Naive thymus-derived CD4-positive, alpha-beta T cell (primary cell): Measurements from ENCODE around the gene ITPA. TPM values are rescaled to one million over a fixed set of nuclear protein-coding genes. Genes with fewer than 3 reads are reported as not detected.
"Not testable (repeated sequence)": the region's sequence is repeated elsewhere in the genome, so short reads cannot be mapped to it uniquely, and the experiment has no call there.

ENCODE experiments used
- ATAC-seq: fragments of 150-1000 bp; cut with Tn5 transposase; 2 replicates; pipeline ENCODE4 v1.10.0; 2021; ENCODE audit warnings: mild to moderate bottlenecking, moderate library complexity
- CTCF ChIA-PET: fragments of 350-600 bp; sonication (Branson Sonifier 250); formaldehyde crosslinking; loops from one replicate; lab custom pipeline; 2021; ENCODE audit warnings: antibody characterized with exemption; lab: Charles Lee
- POLR2A ChIA-PET: fragments of 350-600 bp; sonication (Branson Sonifier 250); formaldehyde crosslinking; loops from one replicate; lab custom pipeline; 2021; ENCODE audit warnings: antibody characterized with exemption, inconsistent platforms; lab: Charles Lee
- DNase-seq, 9 donors: peaks; one replicate each; pipeline versions ENCODE4 v3.0.0 to v3.0.0-alpha.2; 2020 to 2022; ENCODE audit warnings: mixed read lengths in 1 of 9
- H3K27ac ChIP-seq: one replicate; pipeline ENCODE4 v1.7.0; 2013; ENCODE audit warnings: mild to moderate bottlenecking, low read depth, low read length, moderate library complexity
- H3K27me3 ChIP-seq, 2 donors: one replicate each; pipeline ENCODE4 v1.7.0; 2013; ENCODE audit warnings: low read length in 2 of 2, mild to moderate bottlenecking in 2 of 2, moderate library complexity in 2 of 2; ENCODE audit not compliant: control insufficient read depth in 2 of 2, insufficient read depth in 2 of 2
- H3K36me3 ChIP-seq, 3 experiments: 1 replicate in 2 of 3; 2 replicates in 1 of 3; pipeline ENCODE4 v1.7.0; 2013; ENCODE audit warnings: low read length in 3 of 3, mild to moderate bottlenecking in 3 of 3, moderate library complexity in 1 of 3; ENCODE audit not compliant: insufficient read depth in 3 of 3, control insufficient read depth in 2 of 3
- H3K4me1 ChIP-seq, 2 donors: one replicate each; pipeline ENCODE4 v1.7.0; 2013; ENCODE audit warnings: low read length in 2 of 2, mild to moderate bottlenecking in 2 of 2, moderate library complexity in 1 of 2; ENCODE audit not compliant: control insufficient read depth in 2 of 2, insufficient read depth in 2 of 2
- H3K4me3 ChIP-seq: 2 replicates; pipeline ENCODE4 v1.7.0; 2013; ENCODE audit warnings: mild to moderate bottlenecking, low read length
- H3K9me3 ChIP-seq, 3 experiments: 1 replicate in 2 of 3; 2 replicates in 1 of 3; pipeline ENCODE4 v1.7.0; 2013; ENCODE audit warnings: low read length in 3 of 3; ENCODE audit not compliant: control insufficient read depth in 2 of 3
- H3K27ac Mint-ChIP-seq, 9 donors: one replicate each; pipeline ENCODE4 v1.8.0; 2020 to 2022; ENCODE audit warnings: mixed read lengths in 9 of 9, mild to moderate bottlenecking in 8 of 9, moderate library complexity in 5 of 9, inconsistent platforms in 2 of 9
- H3K27me3 Mint-ChIP-seq, 5 donors: one replicate each; pipeline ENCODE4 v1.8.0; 2021 to 2022; ENCODE audit warnings: mixed read lengths in 5 of 5, mild to moderate bottlenecking in 1 of 5
- H3K36me3 Mint-ChIP-seq, 5 donors: one replicate each; pipeline ENCODE4 v1.8.0; 2020 to 2022; ENCODE audit warnings: mixed read lengths in 5 of 5, mild to moderate bottlenecking in 3 of 5, inconsistent platforms in 1 of 5
- H3K4me1 Mint-ChIP-seq, 7 donors: one replicate each; pipeline ENCODE4 v1.8.0; 2020 to 2022; ENCODE audit warnings: mixed read lengths in 7 of 7, mild to moderate bottlenecking in 3 of 7, inconsistent platforms in 1 of 7
- H3K4me3 Mint-ChIP-seq, 10 donors: one replicate each; pipeline ENCODE4 v1.8.0; 2020 to 2022; ENCODE audit warnings: mild to moderate bottlenecking in 10 of 10, mixed read lengths in 10 of 10, moderate library complexity in 6 of 10, inconsistent platforms in 2 of 10
- H3K9me3 Mint-ChIP-seq, 11 donors: one replicate each; pipeline ENCODE4 v1.8.0; 2020 to 2022; ENCODE audit warnings: mixed read lengths in 11 of 11, mild to moderate bottlenecking in 4 of 11, inconsistent platforms in 1 of 11, moderate library complexity in 1 of 11
- intact Hi-C, 2 donors: fragments of 100-400 bp; cut with micrococcal nuclease; formaldehyde crosslinking; loops; one replicate each; pipeline ENCODE4 v1.15.1; 2023
- polyA plus RNA-seq, 2 donors: library from polyadenylated mRNA; unstranded; fragments of 300-500 nt; fragmentation: Illumina TruSeq; gene quantifications; one replicate each; pipeline ENCODE4 v1.2.3, GENCODE V29; 2021
- total RNA-seq, 6 experiments: library from RNA in 5 of 6; stranded (reverse) in 5 of 6; gene quantifications; 1 replicate in 5 of 6; 2 replicates in 1 of 6; pipeline ENCODE4 v1.2.3 and lab custom pipeline; 2021 to 2026

Gene ITPA
- total and polyA plus RNA-seq, 7 experiments from 2014 or later, result 37.7 to 71.2 (median 44.4) TPM

DNA sequence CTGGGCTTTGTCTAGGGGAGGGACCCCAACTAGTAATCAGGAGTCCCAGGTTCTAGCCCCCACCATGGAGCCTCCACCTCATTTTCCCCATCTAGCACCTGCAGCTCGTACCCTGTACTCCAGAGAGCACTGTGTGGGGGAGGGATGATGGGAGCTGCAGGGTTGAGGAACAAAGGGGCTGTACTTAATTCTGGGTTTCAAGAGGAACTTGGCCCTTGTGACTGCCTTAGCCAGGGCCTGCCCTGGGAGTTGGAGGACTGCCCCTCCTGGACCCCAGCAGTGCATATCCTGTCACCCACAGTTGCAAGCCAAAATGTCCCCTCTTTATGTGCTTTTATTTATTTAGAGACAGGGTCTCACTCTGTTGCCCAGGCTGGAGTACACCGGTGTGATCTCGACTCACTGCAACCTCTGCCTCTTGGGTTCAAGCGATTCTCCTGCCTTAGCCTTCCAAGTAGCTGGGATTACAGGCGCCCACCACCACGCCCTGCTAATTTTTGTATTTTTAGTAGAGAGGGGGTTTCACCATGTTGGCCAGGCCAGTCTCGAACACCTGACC, 6.1 kb downstream of the ITPA start:
- not testable (repeated sequence) for H3K27ac Mint-ChIP-seq, H3K4me3 Mint-ChIP-seq, DNase-seq, H3K4me3 ChIP-seq, H3K9me3 Mint-ChIP-seq, H3K27me3 ChIP-seq, H3K27me3 Mint-ChIP-seq, H3K27ac ChIP-seq, H3K9me3 ChIP-seq, H3K4me1 ChIP-seq, ATAC-seq
- peaks cover 10 to 14% (median 12%) of the 10 kb centered on the region in 7 donors for H3K4me1 Mint-ChIP-seq
- intact Hi-C loops, result loop anchor here (5.0 kb wide), 2 partner anchors 163 to 257 kb away; partner anchors contain the start of gene ATRN (in 1 of the 2)
- peaks cover 0 to 12% (median 6%) of the 10 kb centered on the region in 5 donors for H3K36me3 Mint-ChIP-seq
- ChIA-PET CTCF (interaction anchor here (1.6 kb wide), 1 partner anchor 33 kb away, joined by 4 read pairs; no protein-coding TSS in a partner anchor), POLR2A (interaction anchor here (1.7 to 1.9 kb wide), 2 partner anchors 8 to 12 kb away, joined by 3 to 4 read pairs; no protein-coding TSS in a partner anchor)
- peaks cover 0 to 27% (median 0%) of the 10 kb centered on the region in 3 experiments for H3K36me3 ChIP-seq

DNA sequence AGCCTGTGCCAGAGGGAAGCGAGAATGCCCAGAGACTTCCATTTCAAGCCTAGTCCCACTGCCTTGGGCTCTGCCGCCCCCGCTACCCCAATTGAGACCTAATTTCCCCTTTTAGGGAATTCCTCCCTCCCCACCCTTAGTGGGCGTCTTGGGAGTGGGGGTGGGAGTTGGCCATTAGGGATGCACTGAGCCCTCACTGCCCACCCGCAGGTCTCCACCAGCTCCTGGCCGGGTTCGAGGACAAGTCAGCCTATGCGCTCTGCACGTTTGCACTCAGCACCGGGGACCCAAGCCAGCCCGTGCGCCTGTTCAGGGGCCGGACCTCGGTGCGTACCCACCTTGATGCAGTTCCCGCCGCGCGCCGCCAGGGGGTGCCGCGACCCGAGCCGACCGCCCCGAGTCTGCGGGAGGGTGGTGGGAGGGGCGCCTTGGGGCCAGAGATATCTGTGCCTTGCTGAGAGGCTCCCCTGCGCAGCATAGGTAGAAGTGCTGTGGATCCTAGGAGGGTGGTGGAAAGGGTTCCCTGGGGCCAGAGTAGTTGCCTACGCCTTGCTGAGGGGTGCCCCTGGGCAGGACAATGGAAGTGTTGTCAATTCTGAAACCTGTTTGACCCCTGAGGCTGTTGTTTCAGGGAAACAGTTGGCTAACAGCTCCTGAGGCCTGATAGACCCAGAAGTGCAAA, 9.2 kb downstream of the ITPA start:
- ChIA-PET POLR2A (interaction anchor here (1.7 kb wide), 1 partner anchor 9 kb away, joined by 7 read pairs; the partner anchor contains the start of gene ITPA), CTCF (interaction anchor here (0.6 to 1.6 kb wide), 9 partner anchors 9 to 155 kb away, joined by 3 to 5 read pairs (median 3); no protein-coding TSS in a partner anchor)
- Mint-ChIP-seq H3K36me3 (peaks cover 0 to 17% (median 11%) of the 10 kb centered on the region in 5 donors), H3K4me3 (peak overlapping the region in 1 of 10 donors; percentile 38), H3K4me1 (peaks cover 2 to 21% (median 16%) of the 10 kb centered on the region in 7 donors), H3K9me3 (no peaks in the 10 kb centered on the region), H3K27me3 (no peaks in the 10 kb centered on the region), H3K27ac (peak overlapping the region in 1 of 9 donors; percentile 65)
- DNase-seq, result peak; percentile 59 to 82 (median 69)
- Histone ChIP-seq H3K4me3 (no peak overlapping the region), H3K4me1 (peaks cover 0 to 15% of the 10 kb centered on the region in 2 donors), H3K9me3 (no peaks in the 10 kb centered on the region), H3K27ac (no peak overlapping the region), H3K27me3 (no peaks in the 10 kb centered on the region), H3K36me3 (peaks cover 0 to 34% (median 0%) of the 10 kb centered on the region in 3 experiments)
- intact Hi-C loops, result loop anchor here (1.0 to 5.0 kb wide), 5 partner anchors 58 to 254 kb away; partner anchors contain the start of gene ATRN (in 1 of the 2)
- ATAC-seq, result peak; percentile 89

DNA sequence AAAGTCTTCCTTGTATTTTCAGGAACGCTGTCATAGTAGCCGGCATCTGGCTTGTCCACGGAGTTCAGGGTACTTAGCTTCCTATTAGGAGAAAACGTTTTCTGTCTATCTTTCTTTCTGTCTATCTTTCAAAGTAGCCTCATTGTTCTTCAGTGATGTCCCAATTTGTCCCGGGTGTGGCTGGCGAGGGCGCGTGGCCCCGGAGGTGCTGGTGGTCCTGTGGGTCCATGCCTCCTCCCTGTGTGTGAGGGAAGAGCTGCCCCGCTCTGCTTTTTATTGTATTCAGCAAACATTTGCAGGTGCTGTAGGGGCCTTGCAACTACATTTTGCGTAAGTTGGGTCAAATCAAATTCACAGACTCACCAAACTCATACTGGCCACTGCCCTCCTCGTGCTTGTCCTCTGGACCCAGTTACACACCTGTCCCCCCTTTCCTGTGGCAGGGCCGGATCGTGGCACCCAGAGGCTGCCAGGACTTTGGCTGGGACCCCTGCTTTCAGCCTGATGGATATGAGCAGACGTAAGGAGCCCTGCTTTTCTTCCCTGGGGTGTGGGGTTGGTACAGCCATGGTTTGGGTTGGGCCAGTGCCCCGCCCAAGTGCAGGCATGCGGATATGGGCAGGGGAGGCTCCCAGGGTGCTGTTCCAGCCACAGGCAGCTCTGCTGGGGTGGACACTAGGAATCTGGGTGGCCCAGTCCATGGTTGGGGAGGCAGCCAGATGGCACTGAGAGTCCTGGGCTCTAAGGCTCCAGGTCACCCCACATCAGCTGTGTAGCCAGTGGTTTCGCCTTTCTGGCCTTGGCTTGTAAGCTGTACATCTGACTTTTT, 12.3 kb downstream of the ITPA start:
- Mint-ChIP-seq H3K27me3 (no peaks in the 10 kb centered on the region), H3K4me3 (no peak overlapping the region), H3K9me3 (no peaks in the 10 kb centered on the region), H3K27ac (peak overlapping the region in 7 of 9 donors; percentile 7 to 65 (median 38)), H3K4me1 (peaks cover 0 to 31% (median 18%) of the 10 kb centered on the region in 7 donors), H3K36me3 (peaks cover 0 to 14% (median 9%) of the 10 kb centered on the region in 5 donors)
- no peak for ATAC-seq
- no peak for DNase-seq
- Histone ChIP-seq H3K27me3 (no peaks in the 10 kb centered on the region), H3K27ac (no peak overlapping the region), H3K9me3 (no peaks in the 10 kb centered on the region), H3K36me3 (peaks cover 0 to 17% (median 0%) of the 10 kb centered on the region in 3 experiments), H3K4me3 (no peak overlapping the region), H3K4me1 (peaks cover 0 to 18% of the 10 kb centered on the region in 2 donors)
- CTCF ChIA-PET, result interaction anchor here (1.2 kb wide), 1 partner anchor 103 kb away, joined by 5 read pairs; no protein-coding TSS in a partner anchor
- intact Hi-C loops, result loop anchor here in 1 of 2 donors (2.0 to 5.0 kb wide), 2 partner anchors 17 to 186 kb away; partner anchors contain the start of genes DNAAF9 and SLC4A11
- POLR2A ChIA-PET, result interaction anchor here (0.8 kb wide), 1 partner anchor 56 kb away, joined by 3 read pairs; no protein-coding TSS in a partner anchor

DNA sequence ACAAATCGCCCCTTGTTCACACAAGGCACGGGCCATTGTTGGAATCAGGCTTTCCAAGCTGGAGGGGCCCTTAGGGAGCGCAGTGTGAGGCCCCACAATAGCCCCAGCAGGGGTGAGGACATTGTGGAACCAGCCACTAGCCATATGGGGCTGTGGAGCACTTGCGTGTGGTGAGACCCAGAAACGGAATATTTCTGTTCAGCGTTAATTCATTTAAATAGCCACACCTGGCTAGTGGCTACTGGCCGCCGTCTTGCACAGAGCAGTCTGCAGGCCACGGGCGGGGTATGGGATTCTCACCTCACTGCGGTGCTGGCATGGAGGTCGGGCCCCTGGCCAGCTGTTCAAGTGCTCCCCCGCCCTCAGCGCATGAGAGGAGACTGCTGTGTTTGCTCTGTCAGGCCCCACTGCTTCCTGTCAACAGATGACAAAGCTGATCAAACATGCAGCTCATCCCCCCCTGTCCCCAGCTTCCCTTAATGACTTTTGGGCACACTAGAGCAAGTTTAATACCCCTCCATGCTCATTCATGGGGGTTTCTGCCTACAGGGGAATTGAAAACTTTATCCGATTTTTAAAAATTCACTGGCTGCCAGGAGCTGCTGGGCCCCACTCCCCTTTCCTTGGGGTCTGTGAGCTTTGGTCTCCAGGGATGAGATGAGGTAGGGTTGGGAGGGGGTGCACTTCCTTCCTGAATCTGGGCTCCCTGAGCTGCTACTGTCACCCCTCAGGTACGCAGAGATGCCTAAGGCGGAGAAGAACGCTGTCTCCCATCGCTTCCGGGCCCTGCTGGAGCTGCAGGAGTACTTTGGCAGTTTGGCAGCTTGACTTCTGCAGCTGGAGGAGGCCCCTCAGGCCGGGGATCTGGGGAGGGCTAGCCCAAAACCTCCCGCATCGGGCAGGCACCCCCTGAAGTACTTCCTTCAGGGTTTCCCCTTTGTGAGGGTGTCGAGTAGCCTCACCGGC, 13.6 kb downstream of the ITPA start:
- H3K27me3 ChIP-seq, result no peaks in the 10 kb centered on the region
- Mint-ChIP-seq H3K27me3 (no peaks in the 10 kb centered on the region), H3K27ac (peak overlapping the region; percentile 63 to 94 (median 82)), H3K36me3 (peaks cover 0 to 14% (median 9%) of the 10 kb centered on the region in 5 donors), H3K4me3 (peak overlapping the region; percentile 39 to 73 (median 66)), H3K9me3 (no peaks in the 10 kb centered on the region), H3K4me1 (peaks cover 0 to 31% (median 18%) of the 10 kb centered on the region in 7 donors)
- ChIA-PET POLR2A (interaction anchor here (0.7 to 1.3 kb wide), 10 partner anchors 8 to 178 kb away, joined by 3 to 6 read pairs (median 4); partner anchors contain the start of genes ITPA and SLC4A11), CTCF (interaction anchor here (0.8 to 1.5 kb wide), 5 partner anchors 93 to 169 kb away, joined by 3 to 7 read pairs (median 5); no protein-coding TSS in a partner anchor)
- intact Hi-C loops, result loop anchor here in 1 of 2 donors (2.0 to 5.0 kb wide), 2 partner anchors 16 to 184 kb away; partner anchors contain the start of genes DNAAF9 and SLC4A11
- ATAC-seq, result peak; percentile 78
- H3K4me3 ChIP-seq, result peak overlapping the region; percentile 20
- no peaks in the 10 kb centered on the region for H3K9me3 ChIP-seq
- peak in 7 of 9 donors; percentile 52 to 70 (median 67) for DNase-seq
- peaks cover 0 to 17% (median 0%) of the 10 kb centered on the region in 3 experiments for H3K36me3 ChIP-seq
- peak overlapping the region; percentile 55 for H3K27ac ChIP-seq
- H3K4me1 ChIP-seq, result peaks cover 0 to 18% of the 10 kb centered on the region in 2 donors

DNA sequence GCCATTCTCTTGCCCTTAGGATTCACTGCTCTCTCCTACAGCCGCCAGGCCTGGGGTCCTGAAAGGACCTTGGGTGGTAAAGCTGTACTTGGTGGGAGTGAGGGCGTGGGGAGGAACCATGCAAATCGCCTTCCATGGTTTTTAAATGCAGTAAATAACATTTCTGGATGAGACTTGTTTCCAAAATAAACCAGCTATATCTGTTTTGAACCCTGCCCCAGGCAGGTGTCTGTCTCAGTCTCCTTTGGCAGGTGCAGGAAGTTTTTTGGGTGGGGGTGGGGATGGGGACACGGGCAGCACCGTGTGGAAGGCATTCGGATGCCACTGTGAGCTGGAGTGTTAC, 14.3 kb downstream of the ITPA start:
- intact Hi-C loops, result loop anchor here in 1 of 2 donors (2.0 to 5.0 kb wide), 2 partner anchors 15 to 184 kb away; partner anchors contain the start of genes DNAAF9 and SLC4A11
- POLR2A ChIA-PET, result interaction anchor here (0.7 to 1.3 kb wide), 10 partner anchors 9 to 178 kb away, joined by 3 to 6 read pairs (median 4); partner anchors contain the start of genes ITPA and SLC4A11
- H3K4me1 ChIP-seq, result peaks cover 0 to 18% of the 10 kb centered on the region in 2 donors
- Mint-ChIP-seq H3K27me3 (no peaks in the 10 kb centered on the region), H3K4me1 (peaks cover 0 to 31% (median 17%) of the 10 kb centered on the region in 7 donors), H3K27ac (peak overlapping the region in 8 of 9 donors; percentile 18 to 94 (median 79)), H3K4me3 (peak overlapping the region in 8 of 10 donors; percentile 39 to 72 (median 66)), H3K9me3 (no peaks in the 10 kb centered on the region), H3K36me3 (peaks cover 0 to 14% (median 8%) of the 10 kb centered on the region in 5 donors)
- CTCF ChIA-PET, result interaction anchor here (0.8 to 1.5 kb wide), 3 partner anchors 93 to 170 kb away, joined by 3 to 7 read pairs (median 5); no protein-coding TSS in a partner anchor
- H3K27ac ChIP-seq, result peak overlapping the region; percentile 55
- ATAC-seq (no peak), DNase-seq (no peak)
- no peak overlapping the region for H3K4me3 ChIP-seq
- peaks cover 0 to 17% (median 0%) of the 10 kb centered on the region in 3 experiments for H3K36me3 ChIP-seq
- no peaks in the 10 kb centered on the region for H3K9me3 ChIP-seq
- no peaks in the 10 kb centered on the region for H3K27me3 ChIP-seq
